Uterus (tissue), 4 donors: ENCODE data around the gene TMEM178B. TPM values are rescaled to one million over a fixed set of nuclear protein-coding genes. Genes with fewer than 3 reads are reported as not detected.

Experiments used
- DNase-seq, 2 donors: peaks; one replicate each; pipeline ENCODE4 v3.0.0-alpha.2; 2019 to 2020
- H3K27ac ChIP-seq, 2 donors: fragments of 200-600 bp; sonication (generic); 1 replicate in 1 of 2; 2 replicates in 1 of 2; pipeline ENCODE4 v1.5.1; 2016 to 2018
- H3K27me3 ChIP-seq, 2 donors: fragments of 200-600 bp; sonication (generic); one replicate each; pipeline ENCODE4 v1.5.1; 2018 to 2019; ENCODE audit warnings: control low read depth in 1 of 2
- H3K36me3 ChIP-seq, 2 donors: fragments of 200-600 bp; sonication (generic); one replicate each; pipeline ENCODE4 v1.5.1; 2019; ENCODE audit warnings: control low read depth in 1 of 2
- H3K4me1 ChIP-seq, 2 donors: fragments of 200-600 bp; sonication (generic); one replicate each; pipeline ENCODE4 v1.5.1; 2018 to 2019; ENCODE audit warnings: control low read depth in 1 of 2
- H3K4me3 ChIP-seq, 2 donors: fragments of 200-600 bp; sonication (generic); 1 replicate in 1 of 2; 2 replicates in 1 of 2; pipeline ENCODE4 v1.5.1; 2018 to 2019; ENCODE audit warnings: mild to moderate bottlenecking in 1 of 2
- H3K9me3 ChIP-seq, 2 donors: fragments of 200-600 bp; sonication (generic); one replicate each; pipeline ENCODE4 v1.5.1; 2019; ENCODE audit warnings: control low read depth in 1 of 2
- POLR2A ChIP-seq, 2 donors: fragments of 450-650 bp; IDR thresholded peaks; one replicate each; pipeline ENCODE4 v1.6.1; 2016; ENCODE audit warnings: antibody characterized with exemption in 2 of 2, mild to moderate bottlenecking in 1 of 2, moderate library complexity in 1 of 2
- intact Hi-C: fragments of 100-400 bp; cut with DNase I; formaldehyde crosslinking; loops from one replicate; pipeline ENCODE4 v1.15.1; 2023; ENCODE audit warnings: low total_unique reads
- total RNA-seq, 4 donors: library from RNA; depleted of rRNA in 3 of 4; stranded (reverse); fragments of >200 nt in 3 of 4; gene quantifications; one replicate each; pipeline versions ENCODE4 v1.1.0 to v1.2.4, GENCODE V29; 2014 to 2023
- TF ChIP-seq, protein P1 (sequence below), 4 experiments: fragments of 200-600 bp in 2 of 4; fragments of 450-650 bp in 2 of 4; sonication (generic) in 2 of 4; IDR thresholded peaks; one replicate each; pipeline ENCODE4 v1.5.1; 2016 to 2019; ENCODE audit warnings: antibody characterized with exemption in 4 of 4, mild to moderate bottlenecking in 2 of 4, moderate library complexity in 1 of 4
- donor health status: DM: yes; HTN: yes; CAD: no.

Gene TMEM178B
- total RNA-seq, 4 donors from 2014 or later, result 0.76 to 3.0 TPM; not detected in 2

DNA sequence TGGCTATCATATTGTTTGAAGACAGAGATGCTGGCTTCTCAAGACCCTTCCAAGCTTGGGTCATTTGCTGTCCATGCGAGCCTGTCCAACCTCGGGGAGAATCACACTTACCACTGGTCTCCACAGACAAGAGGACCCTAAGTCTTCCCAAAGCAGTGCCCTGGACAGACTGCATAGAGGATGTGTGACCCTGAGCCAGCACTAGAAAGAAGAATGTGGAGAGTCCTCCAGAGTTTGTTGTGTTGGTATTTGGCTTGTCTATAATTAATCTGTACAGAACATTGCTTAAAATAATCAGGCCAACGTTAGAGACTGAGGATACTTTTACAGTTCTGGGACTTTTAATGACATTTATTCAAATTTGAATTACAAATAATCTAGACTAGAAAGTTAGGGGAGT, 212.7 kb downstream of the TMEM178B start:
- TF ChIP-seq POLR2A (IDR thresholded peaks at IDR 0.05), result no peak
- TF ChIP-seq, protein P1, sequence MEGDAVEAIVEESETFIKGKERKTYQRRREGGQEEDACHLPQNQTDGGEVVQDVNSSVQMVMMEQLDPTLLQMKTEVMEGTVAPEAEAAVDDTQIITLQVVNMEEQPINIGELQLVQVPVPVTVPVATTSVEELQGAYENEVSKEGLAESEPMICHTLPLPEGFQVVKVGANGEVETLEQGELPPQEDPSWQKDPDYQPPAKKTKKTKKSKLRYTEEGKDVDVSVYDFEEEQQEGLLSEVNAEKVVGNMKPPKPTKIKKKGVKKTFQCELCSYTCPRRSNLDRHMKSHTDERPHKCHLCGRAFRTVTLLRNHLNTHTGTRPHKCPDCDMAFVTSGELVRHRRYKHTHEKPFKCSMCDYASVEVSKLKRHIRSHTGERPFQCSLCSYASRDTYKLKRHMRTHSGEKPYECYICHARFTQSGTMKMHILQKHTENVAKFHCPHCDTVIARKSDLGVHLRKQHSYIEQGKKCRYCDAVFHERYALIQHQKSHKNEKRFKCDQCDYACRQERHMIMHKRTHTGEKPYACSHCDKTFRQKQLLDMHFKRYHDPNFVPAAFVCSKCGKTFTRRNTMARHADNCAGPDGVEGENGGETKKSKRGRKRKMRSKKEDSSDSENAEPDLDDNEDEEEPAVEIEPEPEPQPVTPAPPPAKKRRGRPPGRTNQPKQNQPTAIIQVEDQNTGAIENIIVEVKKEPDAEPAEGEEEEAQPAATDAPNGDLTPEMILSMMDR (IDR thresholded peaks at IDR 0.05), result no peak
- H3K9me3 ChIP-seq, result no peaks in the 10 kb centered on the region
- H3K27ac ChIP-seq, result no peak overlapping the region
- no peaks in the 10 kb centered on the region for H3K27me3 ChIP-seq
- DNase-seq, result no peak
- no peaks in the 10 kb centered on the region for H3K4me1 ChIP-seq
- intact Hi-C loops, result no loop called here
- no peak overlapping the region for H3K4me3 ChIP-seq
- no peaks in the 10 kb centered on the region for H3K36me3 ChIP-seq

DNA sequence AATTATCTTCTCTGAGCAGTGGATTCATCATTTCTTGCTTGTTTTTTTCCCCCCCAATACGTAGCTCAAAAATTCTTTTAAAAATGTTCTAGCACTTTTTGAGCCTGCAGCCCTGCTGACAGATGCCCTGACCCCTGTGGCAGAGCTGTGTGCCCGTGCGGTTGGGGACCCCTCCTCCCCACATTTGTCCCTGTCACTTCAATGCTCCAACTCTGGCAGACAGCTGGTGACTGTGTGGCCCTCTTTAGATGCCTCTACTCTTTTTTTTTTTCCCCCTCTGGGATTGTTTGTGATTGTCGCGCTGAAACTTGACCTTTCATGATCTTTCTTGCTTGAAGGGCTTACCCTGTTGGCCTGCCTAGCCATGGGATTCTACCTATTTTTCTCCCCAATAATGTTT, 214.1 kb downstream of the TMEM178B start:
- H3K4me3 ChIP-seq, result no peak overlapping the region
- intact Hi-C loops, result no loop called here
- no peak for TF ChIP-seq POLR2A (IDR thresholded peaks at IDR 0.05)
- TF ChIP-seq, protein P1 (IDR thresholded peaks at IDR 0.05), result no peak
- DNase-seq, result no peak
- no peaks in the 10 kb centered on the region for H3K27me3 ChIP-seq
- H3K9me3 ChIP-seq, result no peaks in the 10 kb centered on the region
- no peak overlapping the region for H3K27ac ChIP-seq
- no peaks in the 10 kb centered on the region for H3K36me3 ChIP-seq
- no peaks in the 10 kb centered on the region for H3K4me1 ChIP-seq

DNA sequence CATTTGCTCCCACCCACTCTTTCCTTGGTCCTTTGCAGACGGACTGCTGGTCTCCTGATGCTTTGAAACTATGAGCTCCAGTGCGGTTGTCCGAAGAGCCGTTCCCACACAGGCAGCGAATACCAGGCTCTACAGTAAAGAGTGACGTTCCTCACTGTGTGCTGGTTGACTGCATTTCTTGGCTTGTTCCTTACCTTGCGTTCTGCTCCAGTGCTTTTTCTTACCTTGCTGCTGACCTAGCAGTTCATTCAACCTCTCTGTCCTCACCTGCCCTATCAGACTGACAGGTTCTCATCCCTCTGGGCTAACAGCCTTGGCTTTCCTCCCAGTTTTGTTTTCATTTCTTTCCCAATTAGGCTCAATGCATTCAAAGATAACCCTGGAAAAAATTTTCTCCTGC, 214.8 kb downstream of the TMEM178B start:
- TF ChIP-seq POLR2A (IDR thresholded peaks at IDR 0.05), result no peak
- TF ChIP-seq, protein P1 (IDR thresholded peaks at IDR 0.05), result no peak
- intact Hi-C loops, result no loop called here
- Histone ChIP-seq H3K4me3 (no peak overlapping the region), H3K4me1 (no peaks in the 10 kb centered on the region), H3K9me3 (no peaks in the 10 kb centered on the region), H3K27ac (no peak overlapping the region), H3K36me3 (no peaks in the 10 kb centered on the region), H3K27me3 (no peaks in the 10 kb centered on the region)
- no peak for DNase-seq

DNA sequence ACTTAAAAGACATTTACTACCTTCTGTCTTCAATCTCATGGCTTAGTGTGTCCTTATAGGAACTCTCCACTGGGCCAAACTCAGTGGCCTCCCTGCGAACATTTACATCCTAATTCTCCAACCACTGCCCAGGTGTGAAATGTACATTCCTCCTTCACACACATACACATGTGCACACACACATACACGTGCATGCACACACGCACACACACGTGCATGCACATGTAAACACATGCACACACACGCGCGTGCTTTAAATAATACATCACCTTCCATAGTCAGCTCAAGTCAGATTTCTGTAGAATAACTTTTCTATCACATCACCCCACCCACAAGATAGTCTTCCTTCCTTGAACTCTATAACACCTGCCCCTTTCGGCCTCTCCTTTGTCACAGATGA, 216.5 kb downstream of the TMEM178B start:
- TF ChIP-seq POLR2A (IDR thresholded peaks at IDR 0.05), result no peak
- TF ChIP-seq, protein P1 (IDR thresholded peaks at IDR 0.05), result no peak
- Histone ChIP-seq H3K36me3 (no peaks in the 10 kb centered on the region), H3K9me3 (no peaks in the 10 kb centered on the region), H3K27me3 (no peaks in the 10 kb centered on the region), H3K4me1 (no peaks in the 10 kb centered on the region), H3K27ac (no peak overlapping the region), H3K4me3 (no peak overlapping the region)
- DNase-seq, result no peak
- intact Hi-C loops, result no loop called here

DNA sequence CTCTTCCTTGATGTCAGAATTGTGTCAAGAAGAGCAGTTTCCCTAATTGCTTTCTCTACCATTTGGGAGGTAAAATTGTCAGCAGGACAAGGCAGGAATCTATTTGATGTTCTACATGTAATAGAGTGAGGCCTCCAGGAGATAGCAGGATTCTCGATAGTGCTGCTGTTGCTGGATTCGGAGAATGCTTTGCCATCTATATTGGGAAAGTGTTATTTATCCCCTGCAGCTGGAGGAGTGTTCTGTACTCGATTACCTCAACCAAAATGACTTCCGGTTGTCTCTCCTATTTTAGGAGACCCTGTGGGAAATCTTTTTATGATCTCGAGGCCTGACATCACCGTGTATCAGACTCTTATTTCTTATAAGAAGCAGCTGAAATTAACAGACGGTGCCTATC, 217.1 kb downstream of the TMEM178B start:
- Histone ChIP-seq H3K4me1 (no peaks in the 10 kb centered on the region), H3K27ac (no peak overlapping the region), H3K27me3 (no peaks in the 10 kb centered on the region), H3K36me3 (no peaks in the 10 kb centered on the region), H3K9me3 (no peaks in the 10 kb centered on the region), H3K4me3 (no peak overlapping the region)
- intact Hi-C loops, result no loop called here
- no peak for TF ChIP-seq POLR2A (IDR thresholded peaks at IDR 0.05)
- TF ChIP-seq, protein P1 (IDR thresholded peaks at IDR 0.05), result no peak
- DNase-seq, result no peak
